DND-41 (cell line): Measurements from ENCODE around the gene ETFA.

Source experiments
- ATAC-seq: fragments of 200-7000 bp; cut with Tn5 transposase; 3 replicates; pipeline ENCODE4 v1.9.1; 2021; ENCODE audit warnings: low read depth; ENCODE audit not compliant: insufficient read depth
- DNase-seq: peaks from one replicate; pipeline ENCODE4 v3.0.0-alpha.2; 2020
- H2AFZ ChIP-seq: 2 replicates; pipeline ENCODE4 v1.6.0; 2012; ENCODE audit warnings: low read depth, low read length
- H3K27ac ChIP-seq: 2 replicates; pipeline ENCODE4 v1.5.1; 2012; ENCODE audit warnings: low read length, inconsistent platforms
- H3K27me3 ChIP-seq: fragments of 200-600 bp; sonication (generic); 2 replicates; pipeline ENCODE4 v1.6.0; 2012; ENCODE audit warnings: low read length, mild to moderate bottlenecking, inconsistent platforms; ENCODE audit not compliant: insufficient read depth, poor library complexity
- H3K36me3 ChIP-seq: 2 replicates; pipeline ENCODE4 v1.5.1; 2012; ENCODE audit warnings: low read length, inconsistent platforms; ENCODE audit not compliant: insufficient read depth
- H3K4me1 ChIP-seq: 2 replicates; pipeline ENCODE4 v1.5.1; 2012; ENCODE audit warnings: mild to moderate bottlenecking, low read length; ENCODE audit not compliant: insufficient read depth
- H3K4me2 ChIP-seq: 2 replicates; pipeline ENCODE4 v1.6.0; 2012; ENCODE audit warnings: mild to moderate bottlenecking, moderate library complexity, low read length, inconsistent platforms; ENCODE audit not compliant: insufficient read depth
- H3K4me3 ChIP-seq, 2 experiments: fragments of 200-600 bp in 1 of 2; shearing (Covaris generic) in 1 of 2; 2 replicates each; pipeline ENCODE4 v1.5.1; 2012 to 2016; ENCODE audit warnings: inconsistent platforms in 2 of 2, low read length in 2 of 2, mild to moderate bottlenecking in 2 of 2, low read depth in 1 of 2, moderate library complexity in 1 of 2
- H3K79me2 ChIP-seq: 2 replicates; pipeline ENCODE4 v1.6.0; 2012; ENCODE audit warnings: low read length, inconsistent platforms; ENCODE audit not compliant: insufficient read depth
- H3K9ac ChIP-seq: 2 replicates; pipeline ENCODE4 v1.6.0; 2012; ENCODE audit warnings: low read depth, mild to moderate bottlenecking, inconsistent platforms, low read length, moderate library complexity
- H3K9me3 ChIP-seq: 2 replicates; pipeline ENCODE4 v1.5.1; 2012; ENCODE audit warnings: low read length, moderate library complexity, mild to moderate bottlenecking, inconsistent platforms; ENCODE audit not compliant: insufficient read depth, severe bottlenecking
- H4K20me1 ChIP-seq: 2 replicates; pipeline ENCODE4 v1.6.0; 2012; ENCODE audit warnings: low read length; ENCODE audit not compliant: insufficient read depth
- EZH2 ChIP-seq: IDR thresholded peaks from 3 replicates; pipeline ENCODE4 v1.6.1; 2012; ENCODE audit warnings: borderline replicate concordance, low read depth, mild to moderate bottlenecking, moderate library complexity, low read length, inconsistent platforms; ENCODE audit not compliant: severe bottlenecking
- TF ChIP-seq, protein P1 (sequence below): IDR thresholded peaks from 2 replicates; pipeline ENCODE4 v1.5.1; 2012; ENCODE audit warnings: borderline replicate concordance, low read length, moderate library complexity, mild to moderate bottlenecking; ENCODE audit not compliant: poor library complexity, severe bottlenecking; ENCODE audit errors: extremely low read depth

ETFA gene

DNA sequence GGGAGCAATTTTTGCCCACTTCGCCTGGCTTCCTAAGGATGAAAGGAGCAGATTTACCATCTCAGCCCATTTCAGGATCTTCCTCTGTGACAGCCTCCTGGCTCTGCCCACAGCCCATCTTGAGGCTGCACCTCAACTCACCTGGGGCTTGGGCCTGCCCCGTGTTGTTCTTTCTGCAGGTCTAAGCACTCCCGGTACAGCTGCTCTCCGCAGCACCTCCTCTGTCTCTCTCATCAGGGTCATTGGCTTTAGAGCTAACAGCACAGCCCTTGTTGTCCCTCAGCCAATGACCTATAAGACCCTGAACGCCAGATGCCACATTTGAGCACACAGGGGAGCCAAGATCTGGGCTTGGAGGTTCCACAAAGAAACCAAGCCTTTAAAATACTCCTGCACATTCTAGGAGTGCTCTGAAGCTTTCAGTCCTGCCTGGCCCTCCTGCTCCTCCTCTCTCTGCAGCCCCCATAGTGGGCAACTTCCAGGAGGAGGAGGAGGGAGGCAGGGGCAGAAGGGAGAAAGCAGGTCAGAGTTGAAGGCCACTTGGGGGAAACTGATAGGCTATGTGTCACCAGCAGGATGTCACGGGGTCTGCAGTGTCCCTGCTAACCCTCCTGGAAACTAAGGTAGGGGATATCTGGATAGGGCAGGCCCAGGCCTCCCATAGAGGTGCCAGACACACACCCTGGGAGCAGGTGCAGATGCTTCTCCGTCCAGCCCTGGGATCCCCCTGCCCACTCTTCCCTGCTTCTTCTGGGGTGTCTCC is 115.6 kb downstream of the ETFA start:
- H3K4me2 ChIP-seq, result no peak overlapping the region
- no peak for ATAC-seq
- no peak for TF ChIP-seq EZH2
- TF ChIP-seq, protein P1, sequence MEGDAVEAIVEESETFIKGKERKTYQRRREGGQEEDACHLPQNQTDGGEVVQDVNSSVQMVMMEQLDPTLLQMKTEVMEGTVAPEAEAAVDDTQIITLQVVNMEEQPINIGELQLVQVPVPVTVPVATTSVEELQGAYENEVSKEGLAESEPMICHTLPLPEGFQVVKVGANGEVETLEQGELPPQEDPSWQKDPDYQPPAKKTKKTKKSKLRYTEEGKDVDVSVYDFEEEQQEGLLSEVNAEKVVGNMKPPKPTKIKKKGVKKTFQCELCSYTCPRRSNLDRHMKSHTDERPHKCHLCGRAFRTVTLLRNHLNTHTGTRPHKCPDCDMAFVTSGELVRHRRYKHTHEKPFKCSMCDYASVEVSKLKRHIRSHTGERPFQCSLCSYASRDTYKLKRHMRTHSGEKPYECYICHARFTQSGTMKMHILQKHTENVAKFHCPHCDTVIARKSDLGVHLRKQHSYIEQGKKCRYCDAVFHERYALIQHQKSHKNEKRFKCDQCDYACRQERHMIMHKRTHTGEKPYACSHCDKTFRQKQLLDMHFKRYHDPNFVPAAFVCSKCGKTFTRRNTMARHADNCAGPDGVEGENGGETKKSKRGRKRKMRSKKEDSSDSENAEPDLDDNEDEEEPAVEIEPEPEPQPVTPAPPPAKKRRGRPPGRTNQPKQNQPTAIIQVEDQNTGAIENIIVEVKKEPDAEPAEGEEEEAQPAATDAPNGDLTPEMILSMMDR, result no peak
- H3K79me2 ChIP-seq, result no peaks in the 10 kb centered on the region
- H3K9me3 ChIP-seq, result no peaks in the 10 kb centered on the region
- no peak overlapping the region for H3K4me3 ChIP-seq
- H4K20me1 ChIP-seq, result no peaks in the 10 kb centered on the region
- H3K27ac ChIP-seq, result no peak overlapping the region
- no peaks in the 10 kb centered on the region for H3K36me3 ChIP-seq
- H2AFZ ChIP-seq, result no peak overlapping the region
- H3K4me1 ChIP-seq, result peaks cover 6% of the 10 kb centered on the region
- DNase-seq, result no peak
- no peaks in the 10 kb centered on the region for H3K27me3 ChIP-seq
- H3K9ac ChIP-seq, result no peak overlapping the region

DNA sequence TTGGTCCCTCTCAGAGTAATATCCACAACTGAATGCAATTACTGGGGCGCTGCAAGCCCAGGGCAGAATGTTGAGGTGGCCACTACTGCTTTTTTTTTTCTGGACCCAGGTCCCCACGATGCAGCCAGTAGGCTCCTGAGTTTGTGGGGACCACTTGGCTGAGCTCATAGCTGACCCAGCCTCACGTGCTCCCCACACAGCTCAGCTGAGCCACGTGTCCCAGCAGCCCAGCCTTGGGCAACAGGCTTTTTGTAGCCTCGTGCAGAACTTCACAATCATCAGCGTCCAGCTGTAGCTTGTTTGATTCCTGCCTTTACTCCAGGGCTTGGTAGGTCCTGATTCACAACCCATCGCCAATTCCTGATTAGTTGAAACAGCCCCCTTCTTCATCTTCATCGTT is 117.3 kb downstream of the ETFA start:
- H3K79me2 ChIP-seq, result no peaks in the 10 kb centered on the region
- no peak overlapping the region for H3K27ac ChIP-seq
- no peaks in the 10 kb centered on the region for H3K9me3 ChIP-seq
- peaks cover 3% of the 10 kb centered on the region for H3K27me3 ChIP-seq
- no peak for TF ChIP-seq EZH2
- TF ChIP-seq, protein P1, result no peak
- H3K36me3 ChIP-seq, result no peaks in the 10 kb centered on the region
- no peak overlapping the region for H2AFZ ChIP-seq
- ATAC-seq, result no peak
- H3K4me3 ChIP-seq, result no peak overlapping the region
- H3K9ac ChIP-seq, result no peak overlapping the region
- DNase-seq, result no peak
- peaks cover 11% of the 10 kb centered on the region for H3K4me1 ChIP-seq
- H3K4me2 ChIP-seq, result no peak overlapping the region
- no peaks in the 10 kb centered on the region for H4K20me1 ChIP-seq

DNA sequence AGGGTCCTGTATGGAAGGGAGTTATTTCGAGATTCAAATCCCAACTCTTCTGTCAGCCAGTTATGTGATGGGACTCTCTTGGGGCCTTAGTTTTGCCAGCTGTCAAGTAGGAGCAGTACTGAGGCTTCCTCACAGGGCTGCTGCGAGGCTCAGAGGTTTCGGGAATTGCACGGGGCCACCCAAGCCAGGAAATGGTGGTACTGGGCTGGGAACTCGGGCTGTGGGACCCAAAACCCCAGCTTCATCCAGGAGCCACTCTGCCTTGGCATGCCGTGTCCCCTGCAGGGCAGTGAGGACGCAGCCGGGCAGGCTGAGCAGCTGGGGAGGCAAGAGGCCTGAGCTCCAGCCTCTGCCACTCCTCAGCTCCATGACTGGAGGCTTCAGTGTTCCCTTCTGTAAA is 118.6 kb downstream of the ETFA start:
- H3K9ac ChIP-seq, result no peak overlapping the region
- no peak for TF ChIP-seq EZH2
- TF ChIP-seq, protein P1, result no peak
- peaks cover 3% of the 10 kb centered on the region for H3K27me3 ChIP-seq
- no peaks in the 10 kb centered on the region for H4K20me1 ChIP-seq
- no peak overlapping the region for H3K27ac ChIP-seq
- no peak overlapping the region for H3K4me3 ChIP-seq
- ATAC-seq (no peak), DNase-seq (no peak)
- no peaks in the 10 kb centered on the region for H3K9me3 ChIP-seq
- H3K4me1 ChIP-seq, result peaks cover 11% of the 10 kb centered on the region
- no peak overlapping the region for H3K4me2 ChIP-seq
- no peaks in the 10 kb centered on the region for H3K36me3 ChIP-seq
- H2AFZ ChIP-seq, result no peak overlapping the region
- H3K79me2 ChIP-seq, result no peaks in the 10 kb centered on the region
